Small intestine (tissue), 7 donors: Measurements from ENCODE around the gene HTT. TPM values are rescaled to one million over a fixed set of nuclear protein-coding genes. Genes with fewer than 3 reads are reported as not detected.
A peak's percentile ranks its signal among the peaks of the same experiment; 100 is the strongest.
"Not testable (repeated sequence)": the region's sequence is repeated elsewhere in the genome, so short reads cannot be mapped to it uniquely, and the experiment has no call there.

Source experiments
- DNase-seq, 2 donors: peaks; one replicate each; pipeline versions ENCODE4 v3.0.0 to v3.0.0-alpha.2; 2013
- FAIRE-seq: peaks from 2 replicates; lab custom pipeline; 2012; peaks lifted over from hg19 to GRCh38; lab: Jason Lieb, UNC
- H3K27ac ChIP-seq, 3 donors: one replicate each; pipeline ENCODE4 v1.5.1; 2013; ENCODE audit warnings: low read length in 2 of 3, mild to moderate bottlenecking in 2 of 3, control low read depth in 1 of 3, inconsistent platforms in 1 of 3, low read depth in 1 of 3, moderate library complexity in 1 of 3
- H3K27me3 ChIP-seq, 3 donors: one replicate each; pipeline ENCODE4 v1.6.1; 2013; ENCODE audit warnings: low read length in 3 of 3, inconsistent platforms in 1 of 3; ENCODE audit not compliant: control insufficient read depth in 3 of 3, insufficient read depth in 3 of 3
- H3K36me3 ChIP-seq, 3 donors: one replicate each; pipeline ENCODE4 v1.6.1; 2013; ENCODE audit warnings: low read length in 3 of 3, inconsistent platforms in 1 of 3, low read depth in 1 of 3, mild to moderate bottlenecking in 1 of 3, moderate library complexity in 1 of 3; ENCODE audit not compliant: control insufficient read depth in 3 of 3, insufficient read depth in 2 of 3
- H3K4me1 ChIP-seq, 3 donors: one replicate each; pipeline ENCODE4 v1.6.1; 2013; ENCODE audit warnings: low read length in 2 of 3, inconsistent platforms in 1 of 3, low read depth in 1 of 3, mild to moderate bottlenecking in 1 of 3, moderate library complexity in 1 of 3; ENCODE audit not compliant: control insufficient read depth in 3 of 3, insufficient read depth in 2 of 3
- H3K4me3 ChIP-seq, 3 donors: one replicate each; pipeline ENCODE4 v1.5.1; 2013; ENCODE audit warnings: low read length in 3 of 3, control low read depth in 1 of 3, inconsistent platforms in 1 of 3, low read depth in 1 of 3, mild to moderate bottlenecking in 1 of 3, moderate library complexity in 1 of 3
- H3K9me3 ChIP-seq, 2 donors: one replicate each; pipeline ENCODE4 v1.6.1; 2013; ENCODE audit warnings: low read depth in 1 of 2, low read length in 1 of 2; ENCODE audit not compliant: control insufficient read depth in 2 of 2, insufficient read depth in 1 of 2
- WGBS, 3 donors: extraction: QIAGEN DNeasy Blood & Tissue Kit; methylation state at CpG; one replicate each; pipeline ENCODE4 v1.1.7; 2013; 5-methylcytosine and 5-hydroxymethylcytosine counted together
- polyA plus RNA-seq, 4 donors: library from polyadenylated mRNA; stranded (reverse) in 3 of 4; unstranded in 1 of 4; fragments of 200-250 nt in 3 of 4; fragments of 120-200 nt in 1 of 4; gene quantifications; one replicate each; pipeline versions ENCODE4 v1.2.1 to v1.2.3, GENCODE V29; 2013
- donor health status: healthy with polysubstance abuse.
- donor health status: control.
- donor health status: control.
- donor health status: Bipolar disorder and iron deficiency.
- donor health status: healthy.

Gene HTT
- polyA plus RNA-seq, 4 donors, result 10.3 to 28.8 (median 14.8) TPM

DNA sequence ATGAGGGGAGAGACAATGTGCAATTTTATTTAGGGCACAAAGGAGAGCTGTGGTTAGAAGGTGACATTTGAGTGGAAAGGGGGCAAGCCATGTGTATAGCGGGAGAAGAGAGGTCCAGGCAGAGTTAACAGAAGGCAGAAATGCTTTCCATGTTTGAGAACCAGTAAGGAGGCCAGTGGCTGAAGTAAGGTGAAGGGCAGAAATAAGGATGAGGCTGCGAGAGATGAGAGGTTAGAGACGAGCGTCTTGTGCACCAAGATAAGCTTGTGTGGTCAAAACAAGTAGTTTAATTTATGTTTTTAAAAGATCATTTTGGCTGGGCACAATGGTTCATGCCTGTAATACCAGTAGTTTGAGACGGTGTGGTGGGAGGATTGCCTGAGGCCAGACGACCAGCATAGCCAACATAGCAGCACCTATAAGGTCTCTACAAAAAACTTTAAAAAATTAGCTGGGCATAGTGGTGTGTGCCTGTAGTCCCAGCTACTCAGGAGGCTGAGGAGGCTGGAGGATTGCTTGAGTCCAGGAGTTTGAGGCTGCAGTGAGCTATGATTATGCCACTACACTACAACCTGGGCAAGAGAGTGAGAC lies 8.5 kb downstream of the HTT start:
- Histone ChIP-seq H3K9me3 (no peaks in the 10 kb centered on the region), H3K4me3 (no peak overlapping the region), H3K36me3 (peaks cover 0 to 8% (median 2%) of the 10 kb centered on the region in 3 donors), H3K27me3 (no peaks in the 10 kb centered on the region), H3K4me1 (peaks cover 0 to 7% (median 0%) of the 10 kb centered on the region in 3 donors), H3K27ac (no peak overlapping the region)
- 79 to 87% (median 81%) methylated on average over 6 of the region's 6 CpGs for WGBS, 3 donors
- FAIRE-seq, result no peak
- DNase-seq, result no peak

DNA sequence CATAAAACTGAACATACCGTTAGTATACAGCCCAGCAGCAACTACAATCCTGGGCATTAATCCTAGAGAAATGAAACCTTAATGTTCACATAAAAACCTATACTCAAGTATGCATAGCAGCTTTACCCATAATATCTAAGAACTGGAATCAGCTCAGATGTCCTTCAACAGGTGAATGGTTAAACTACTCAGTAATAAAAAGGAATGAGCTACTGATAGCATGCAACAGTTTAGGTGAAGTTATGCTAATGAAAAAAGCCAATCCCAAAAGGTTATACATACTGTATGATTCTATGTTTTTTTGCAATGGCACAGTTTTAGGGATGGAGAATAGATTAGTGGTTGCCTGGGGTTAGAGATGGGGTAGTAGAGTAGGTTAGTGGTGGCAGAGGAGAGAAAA lies 9.3 kb downstream of the HTT start:
- peaks cover 0 to 7% (median 0%) of the 10 kb centered on the region in 3 donors for H3K4me1 ChIP-seq
- no peak overlapping the region for H3K4me3 ChIP-seq
- H3K27ac ChIP-seq, result no peak overlapping the region
- WGBS, 3 donors, result 8 to 56% (median 17%) methylated on average over 1 of the region's 1 CpG
- H3K36me3 ChIP-seq, result peaks cover 0 to 12% (median 2%) of the 10 kb centered on the region in 3 donors
- FAIRE-seq (no peak), DNase-seq (peak; percentile 12 to 31)
- H3K27me3 ChIP-seq, result no peaks in the 10 kb centered on the region
- H3K9me3 ChIP-seq, result no peaks in the 10 kb centered on the region

DNA sequence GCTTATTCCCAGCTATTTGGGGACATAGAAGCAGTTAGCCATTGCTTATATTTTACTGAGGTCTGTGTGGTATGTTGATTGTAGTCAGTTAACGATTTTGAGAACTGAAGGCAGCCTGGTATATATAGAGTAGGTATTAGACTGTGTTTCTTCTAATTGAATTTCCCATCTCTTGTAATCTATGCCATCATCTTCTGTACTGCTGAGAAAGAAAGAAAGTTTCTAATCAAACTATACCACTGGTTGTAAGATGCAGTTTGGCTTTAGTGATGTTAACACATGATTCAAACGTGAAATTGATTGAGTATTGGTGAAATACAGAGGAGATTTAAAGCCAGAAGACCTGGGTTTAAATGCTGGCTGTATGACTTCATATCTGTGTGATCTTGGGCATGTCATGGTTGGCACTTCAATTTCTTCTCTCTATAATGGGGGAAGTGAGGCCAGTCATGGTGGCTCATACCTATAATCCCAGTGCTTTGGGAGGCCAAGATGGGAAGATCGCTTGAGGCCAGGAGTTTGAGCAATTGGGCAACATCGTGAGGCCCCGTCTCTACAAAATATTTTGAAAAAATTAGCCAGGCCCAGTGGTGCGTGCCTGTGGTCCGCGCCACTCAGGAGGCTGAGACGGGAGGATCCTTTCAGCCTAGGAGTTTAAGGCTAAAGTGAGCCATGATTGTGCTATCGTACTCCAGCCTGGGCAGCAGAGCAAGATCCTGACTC lies 11.6 kb downstream of the HTT start:
- Histone ChIP-seq H3K4me3 (no peak overlapping the region), H3K4me1 (peaks cover 0 to 7% (median 0%) of the 10 kb centered on the region in 3 donors), H3K36me3 (peaks cover 0 to 12% (median 2%) of the 10 kb centered on the region in 3 donors), H3K9me3 (no peaks in the 10 kb centered on the region), H3K27ac (no peak overlapping the region), H3K27me3 (no peaks in the 10 kb centered on the region)
- WGBS, 3 donors, result 92 to 93% (median 92%) methylated on average over 10 of the region's 10 CpGs
- no peak for DNase-seq
- no peak for FAIRE-seq

DNA sequence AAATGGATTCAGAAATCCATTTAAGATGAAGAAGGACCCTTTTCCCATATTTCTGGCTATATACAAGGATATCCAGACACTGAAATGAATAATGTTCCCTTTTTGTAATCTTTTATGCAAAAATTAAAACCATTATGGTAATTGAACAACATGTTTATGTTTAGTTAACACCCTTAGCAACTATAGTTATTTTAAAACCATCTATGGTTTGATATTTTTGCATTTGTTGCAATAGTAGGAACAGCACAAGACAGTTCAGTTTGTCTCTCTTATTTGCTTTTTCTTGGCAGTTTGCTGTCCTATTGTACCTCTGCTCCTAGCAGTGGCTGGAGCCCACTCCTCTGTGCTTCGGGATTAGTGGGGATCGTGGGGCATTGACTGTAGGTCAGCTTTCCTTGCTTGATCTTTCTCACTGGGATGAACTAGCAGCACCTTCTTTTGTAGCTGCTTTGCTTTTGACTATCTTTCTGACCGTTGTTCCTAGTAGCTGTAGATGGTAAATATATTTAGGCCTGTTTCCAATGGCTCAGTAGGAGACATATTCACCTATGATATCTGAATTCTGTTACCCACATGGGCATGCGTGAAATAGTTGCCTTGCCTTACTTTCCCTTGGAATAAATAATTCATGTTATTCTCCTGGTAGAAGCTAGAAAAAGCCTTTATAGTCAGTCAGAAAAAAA lies 12.8 kb downstream of the HTT start:
- DNase-seq, result no peak
- no peak overlapping the region for H3K4me3 ChIP-seq
- H3K9me3 ChIP-seq, result no peaks in the 10 kb centered on the region
- H3K4me1 ChIP-seq, result peaks cover 0 to 7% (median 0%) of the 10 kb centered on the region in 3 donors
- no peaks in the 10 kb centered on the region for H3K27me3 ChIP-seq
- no peak overlapping the region for H3K27ac ChIP-seq
- no peak for FAIRE-seq
- 79 to 90% (median 82%) methylated on average over 4 of the region's 4 CpGs for WGBS, 3 donors
- H3K36me3 ChIP-seq, result peaks cover 0 to 12% (median 2%) of the 10 kb centered on the region in 3 donors

DNA sequence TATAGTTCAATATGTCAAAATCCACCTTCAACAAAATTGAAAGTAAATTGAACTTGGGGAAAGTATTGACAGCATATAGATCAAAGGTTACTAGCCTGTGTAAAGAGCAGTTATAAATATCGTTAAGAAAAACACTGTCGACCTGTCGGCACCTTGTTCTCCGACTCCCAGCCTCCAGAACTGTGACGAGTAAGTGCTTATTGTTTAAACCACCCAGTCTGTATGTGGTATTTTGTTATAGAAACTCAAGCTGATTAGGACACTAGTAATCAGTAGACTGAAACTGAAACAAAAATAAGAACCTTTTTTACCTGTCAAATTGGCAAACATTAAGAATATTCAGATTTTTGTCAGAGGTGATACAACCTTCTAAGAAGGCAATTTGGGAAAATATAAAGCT lies 17.0 kb downstream of the HTT start:
- Histone ChIP-seq H3K27ac (peak overlapping the region in 1 of 3 donors; percentile 25), H3K36me3 (peaks cover 0 to 16% (median 6%) of the 10 kb centered on the region in 3 donors), H3K4me1 (no peaks in the 10 kb centered on the region), H3K9me3 (no peaks in the 10 kb centered on the region), H3K27me3 (no peaks in the 10 kb centered on the region), H3K4me3 (no peak overlapping the region)
- peak; percentile 51 for FAIRE-seq
- WGBS, 3 donors, result 6 to 40% (median 26%) methylated on average over 5 of the region's 5 CpGs
- DNase-seq, result peak; percentile 59 to 83

DNA sequence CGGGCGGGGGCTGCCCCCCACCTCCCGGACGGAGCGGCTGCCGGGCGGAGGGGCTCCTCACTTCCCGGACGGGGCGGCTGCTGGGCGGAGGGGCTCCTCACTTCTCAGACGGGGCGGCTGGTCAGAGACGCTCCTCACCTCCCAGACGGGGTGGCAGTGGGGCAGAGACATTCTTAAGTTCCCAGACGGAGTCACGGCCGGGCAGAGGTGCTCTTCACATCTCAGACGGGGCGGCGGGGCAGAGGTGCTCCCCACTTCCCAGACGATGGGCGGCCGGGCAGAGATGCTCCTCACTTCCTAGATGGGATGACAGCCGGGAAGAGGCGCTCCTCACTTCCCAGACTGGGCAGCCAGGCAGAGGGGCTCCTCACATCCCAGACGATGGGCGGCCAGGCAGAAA lies 20.2 kb downstream of the HTT start:
- 97 to 98% (median 98%) methylated on average over 21 to 28 of the region's 28 CpGs for WGBS, 3 donors
- not testable (repeated sequence) for H3K27me3 ChIP-seq, H3K9me3 ChIP-seq, H3K4me3 ChIP-seq, DNase-seq, H3K27ac ChIP-seq, H3K4me1 ChIP-seq, FAIRE-seq, H3K36me3 ChIP-seq

DNA sequence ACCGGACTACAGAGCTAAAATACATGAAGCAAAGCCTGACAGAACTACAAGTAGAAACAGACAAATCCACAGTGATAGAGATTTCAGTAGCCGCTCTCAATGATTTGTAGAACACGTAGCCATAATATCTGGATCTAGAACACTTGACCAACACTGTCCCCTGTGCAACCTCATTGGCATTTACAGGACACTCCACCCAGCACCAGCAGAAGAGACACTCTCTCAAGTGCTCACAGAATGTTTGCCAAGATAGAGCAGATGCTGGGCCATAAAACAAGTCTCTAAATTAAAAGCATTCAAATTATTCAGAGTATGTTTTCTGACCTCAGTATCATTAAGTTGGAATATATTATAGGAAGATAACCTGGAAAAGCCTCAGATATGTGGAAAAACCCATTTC lies 21.7 kb downstream of the HTT start:
- Histone ChIP-seq H3K9me3 (no peaks in the 10 kb centered on the region), H3K4me3 (no peak overlapping the region), H3K4me1 (no peaks in the 10 kb centered on the region), H3K27me3 (no peaks in the 10 kb centered on the region), H3K27ac (no peak overlapping the region), H3K36me3 (peaks cover 3 to 21% (median 6%) of the 10 kb centered on the region in 3 donors)
- FAIRE-seq (no peak), DNase-seq (no peak)
- WGBS, 3 donors, result 90 to 96% (median 95%) methylated on average over 3 of the region's 3 CpGs

DNA sequence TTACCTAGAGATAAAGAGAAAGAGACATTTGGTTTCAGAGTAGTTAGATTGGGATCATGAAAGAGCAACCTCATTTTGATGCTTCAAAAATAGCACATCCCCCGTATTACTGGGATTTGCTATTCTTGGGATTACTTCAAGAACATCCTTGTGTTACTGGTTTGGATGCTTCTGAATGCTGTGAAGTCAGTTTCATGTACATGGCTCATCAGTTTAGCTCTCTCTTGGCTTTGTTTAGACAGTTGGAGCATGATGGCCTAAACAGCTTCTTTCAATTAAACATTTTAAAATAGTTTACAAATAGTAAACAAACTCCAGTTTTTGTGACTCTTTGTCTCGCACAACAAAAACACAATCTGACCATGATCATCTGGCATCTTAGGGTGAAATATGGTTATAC lies 23.9 kb downstream of the HTT start:
- FAIRE-seq (no peak), DNase-seq (no peak)
- H3K27me3 ChIP-seq, result no peaks in the 10 kb centered on the region
- no peaks in the 10 kb centered on the region for H3K4me1 ChIP-seq
- H3K36me3 ChIP-seq, result peaks cover 3 to 32% (median 13%) of the 10 kb centered on the region in 3 donors
- H3K9me3 ChIP-seq, result no peaks in the 10 kb centered on the region
- WGBS, 3 donors, result 67 to 83% (median 83%) methylated on average over 2 of the region's 2 CpGs
- H3K27ac ChIP-seq, result no peak overlapping the region
- no peak overlapping the region for H3K4me3 ChIP-seq
